Astrocyte (in vitro differentiated cells and primary cell): ENCODE measurements around the gene COPZ1.

Experiments
- EZH2 ChIP-seq: IDR thresholded peaks from 2 replicates; pipeline ENCODE4 v1.6.1; 2012; ENCODE audit warnings: mild to moderate bottlenecking, low read length, inconsistent platforms; ENCODE audit not compliant: insufficient read depth
- TF ChIP-seq, protein P1 (sequence below): IDR thresholded peaks from 2 replicates; pipeline ENCODE4 v1.5.1; 2011; ENCODE audit warnings: low read depth, mild to moderate bottlenecking, inconsistent platforms, low read length, moderate library complexity; ENCODE audit not compliant: insufficient read depth

DNA sequence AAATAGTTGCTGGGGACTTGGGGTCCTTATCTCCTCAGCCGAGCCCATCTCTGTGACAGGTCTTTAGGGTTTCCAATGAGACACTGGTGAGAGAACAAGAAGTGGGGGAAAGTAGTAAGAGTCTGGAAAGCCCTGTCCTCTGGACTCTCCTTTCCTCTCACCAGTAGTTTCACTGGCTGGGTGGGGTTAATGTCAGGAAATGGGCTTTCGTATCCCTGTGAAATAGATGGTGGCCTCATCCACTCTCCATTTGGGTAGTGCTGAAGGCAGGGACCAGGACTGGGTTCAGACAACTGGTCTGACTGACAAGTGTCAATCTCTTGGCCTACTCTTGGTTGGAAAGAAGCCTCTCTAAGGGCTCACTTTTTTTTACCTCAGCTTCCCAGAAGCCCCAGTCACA lies 52.1 kb downstream of the COPZ1 start:
- TF ChIP-seq, protein P1, sequence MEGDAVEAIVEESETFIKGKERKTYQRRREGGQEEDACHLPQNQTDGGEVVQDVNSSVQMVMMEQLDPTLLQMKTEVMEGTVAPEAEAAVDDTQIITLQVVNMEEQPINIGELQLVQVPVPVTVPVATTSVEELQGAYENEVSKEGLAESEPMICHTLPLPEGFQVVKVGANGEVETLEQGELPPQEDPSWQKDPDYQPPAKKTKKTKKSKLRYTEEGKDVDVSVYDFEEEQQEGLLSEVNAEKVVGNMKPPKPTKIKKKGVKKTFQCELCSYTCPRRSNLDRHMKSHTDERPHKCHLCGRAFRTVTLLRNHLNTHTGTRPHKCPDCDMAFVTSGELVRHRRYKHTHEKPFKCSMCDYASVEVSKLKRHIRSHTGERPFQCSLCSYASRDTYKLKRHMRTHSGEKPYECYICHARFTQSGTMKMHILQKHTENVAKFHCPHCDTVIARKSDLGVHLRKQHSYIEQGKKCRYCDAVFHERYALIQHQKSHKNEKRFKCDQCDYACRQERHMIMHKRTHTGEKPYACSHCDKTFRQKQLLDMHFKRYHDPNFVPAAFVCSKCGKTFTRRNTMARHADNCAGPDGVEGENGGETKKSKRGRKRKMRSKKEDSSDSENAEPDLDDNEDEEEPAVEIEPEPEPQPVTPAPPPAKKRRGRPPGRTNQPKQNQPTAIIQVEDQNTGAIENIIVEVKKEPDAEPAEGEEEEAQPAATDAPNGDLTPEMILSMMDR: no peak
- no peak for TF ChIP-seq EZH2
